IPS DF 6.9 (cell line): ENCODE results near the gene ARRDC2.
A peak's percentile ranks its signal among the peaks of the same experiment; 100 is the strongest.
"Not testable (repeated sequence)": the region's sequence is repeated elsewhere in the genome, so short reads cannot be mapped to it uniquely, and the experiment has no call there.

Experiments used
- DNase-seq: peaks from one replicate; pipeline ENCODE4 v3.0.0-alpha.2; 2013; ENCODE audit warnings: low read depth, low spot score
- H3K27ac ChIP-seq: one replicate; pipeline ENCODE4 v1.5.1; 2013; ENCODE audit warnings: low read length, control low read depth
- H3K27me3 ChIP-seq: 2 replicates; pipeline ENCODE4 v1.6.1; 2013; ENCODE audit warnings: mild to moderate bottlenecking, low read length; ENCODE audit not compliant: control insufficient read depth, insufficient read depth
- H3K36me3 ChIP-seq: 2 replicates; pipeline ENCODE4 v1.6.1; 2013; ENCODE audit warnings: low read length; ENCODE audit not compliant: control insufficient read depth, insufficient read depth
- H3K4me1 ChIP-seq: 2 replicates; pipeline ENCODE4 v1.6.1; 2013; ENCODE audit warnings: low read length; ENCODE audit not compliant: control insufficient read depth, insufficient read depth
- H3K4me3 ChIP-seq: 2 replicates; pipeline ENCODE4 v1.5.1; 2013; ENCODE audit warnings: mild to moderate bottlenecking, low read length
- H3K9me3 ChIP-seq: 2 replicates; pipeline ENCODE4 v1.6.1; 2013; ENCODE audit warnings: low read length, inconsistent platforms; ENCODE audit not compliant: control insufficient read depth, insufficient read depth
- WGBS: extraction: QIAGEN DNeasy Blood & Tissue Kit; methylation state at CpG from one replicate; pipeline ENCODE4 v1.1.7; 2013; ENCODE audit warnings: mixed read lengths, missing lambda C conversion rate; ENCODE audit not compliant: insufficient read length, insufficient coverage; 5-methylcytosine and 5-hydroxymethylcytosine counted together

ARRDC2 gene

DNA sequence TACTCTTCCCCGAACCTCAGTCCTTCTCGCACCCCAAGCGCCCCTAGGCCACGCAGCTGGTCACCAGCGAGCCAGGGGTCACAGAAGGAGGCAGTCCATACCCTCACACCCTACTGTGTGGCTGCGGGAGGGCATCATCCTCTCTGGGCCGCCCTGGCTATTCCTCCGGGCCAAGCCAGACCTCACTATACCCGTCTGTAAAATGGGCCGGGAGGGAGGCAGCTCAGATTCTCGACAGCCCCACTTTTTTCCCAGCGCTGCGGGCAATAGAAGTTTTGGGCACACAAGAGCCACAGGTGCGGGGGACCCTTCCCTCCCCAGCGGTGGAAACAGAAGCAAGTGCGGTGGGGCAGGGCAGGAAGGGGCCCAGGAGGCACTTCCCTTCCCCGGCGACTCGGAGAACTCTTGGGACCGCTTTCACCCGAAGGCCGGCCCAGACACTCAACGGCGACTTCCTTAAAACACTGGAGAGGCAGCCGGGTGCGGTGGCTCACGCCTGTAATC lies 5.6 kb upstream of the ARRDC2 start:
- Histone ChIP-seq H3K36me3 (no peaks in the 10 kb centered on the region), H3K27ac (no peak overlapping the region), H3K9me3 (no peaks in the 10 kb centered on the region), H3K27me3 (peaks cover 1% of the 10 kb centered on the region; the same call in 1 of the 2 replicates), H3K4me3 (no peak overlapping the region), H3K4me1 (peaks cover 2% of the 10 kb centered on the region; the same call in 1 of the 2 replicates)
- no peak for DNase-seq
- WGBS, result no CpG with 5 or more reads among the region's 27 CpGs

DNA sequence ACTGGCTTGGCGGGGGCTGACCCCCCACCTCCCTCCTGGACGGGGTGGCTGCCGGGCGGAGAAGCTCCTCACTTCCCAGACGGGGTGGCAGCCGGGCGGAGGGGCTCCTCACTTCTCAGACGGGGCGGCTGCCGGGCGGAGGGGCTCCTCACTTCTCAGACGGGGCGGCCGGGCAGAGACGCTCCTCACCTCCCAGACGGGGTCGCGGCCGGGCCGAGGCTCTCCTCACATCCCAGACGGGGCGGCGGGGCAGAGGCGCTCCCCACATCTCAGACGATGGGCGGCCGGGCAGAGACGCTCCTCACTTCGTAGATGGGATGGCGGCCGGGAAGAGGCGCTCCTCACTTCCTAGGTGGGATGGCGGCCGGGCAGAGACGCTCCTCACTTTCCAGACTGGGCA lies 2.2 kb upstream of the ARRDC2 start:
- not testable (repeated sequence) for H3K27me3 ChIP-seq, H3K4me1 ChIP-seq
- no CpG with 5 or more reads among the region's 35 CpGs for WGBS

GRCh38 chr19:18007044-18007916 lies 690 bp upstream of the ARRDC2 start:
- WGBS, result no CpG with 5 or more reads among the region's 46 CpGs
- Histone ChIP-seq H3K4me1 (peaks cover 3% of the 10 kb centered on the region), H3K27ac (no peak overlapping the region), H3K4me3 (peak overlapping the region; percentile 25; the same call in 1 of the 2 replicates), H3K9me3 (no peaks in the 10 kb centered on the region), H3K27me3 (no peaks in the 10 kb centered on the region), H3K36me3 (peaks cover 4% of the 10 kb centered on the region; the same call in 1 of the 2 replicates)
- peak; percentile 82 for DNase-seq

More for the DNA sequence above, 2.2 kb upstream of the ARRDC2 start:
- H3K36me3 ChIP-seq, H3K9me3 ChIP-seq, H3K4me3 ChIP-seq, H3K27ac ChIP-seq, DNase-seq: not testable (repeated sequence)

DNA sequence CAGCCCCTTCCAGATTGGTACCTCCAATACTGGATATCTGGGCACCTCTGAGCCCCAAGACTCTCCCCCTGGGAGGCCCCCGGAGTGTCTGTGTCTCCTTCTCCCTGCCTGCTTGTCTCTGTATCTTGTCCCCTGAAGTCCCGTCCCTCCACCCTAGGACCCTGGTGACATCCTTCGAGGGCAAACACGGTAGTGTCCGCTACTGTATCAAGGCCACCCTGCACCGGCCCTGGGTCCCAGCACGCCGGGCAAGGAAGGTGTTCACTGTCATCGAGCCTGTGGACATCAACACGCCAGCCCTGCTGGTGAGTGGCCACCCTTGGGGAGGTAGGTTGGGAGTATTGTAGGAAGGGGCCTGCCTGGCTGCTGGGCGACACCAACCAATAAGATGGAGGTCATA lies 844 bp downstream of the ARRDC2 start:
- Histone ChIP-seq H3K4me3 (no peak overlapping the region), H3K27me3 (no peaks in the 10 kb centered on the region), H3K4me1 (peaks cover 3% of the 10 kb centered on the region), H3K9me3 (no peaks in the 10 kb centered on the region), H3K36me3 (peaks cover 4% of the 10 kb centered on the region; the same call in 1 of the 2 replicates), H3K27ac (no peak overlapping the region)
- no CpG with 5 or more reads among the region's 11 CpGs for WGBS
- no peak for DNase-seq

DNA sequence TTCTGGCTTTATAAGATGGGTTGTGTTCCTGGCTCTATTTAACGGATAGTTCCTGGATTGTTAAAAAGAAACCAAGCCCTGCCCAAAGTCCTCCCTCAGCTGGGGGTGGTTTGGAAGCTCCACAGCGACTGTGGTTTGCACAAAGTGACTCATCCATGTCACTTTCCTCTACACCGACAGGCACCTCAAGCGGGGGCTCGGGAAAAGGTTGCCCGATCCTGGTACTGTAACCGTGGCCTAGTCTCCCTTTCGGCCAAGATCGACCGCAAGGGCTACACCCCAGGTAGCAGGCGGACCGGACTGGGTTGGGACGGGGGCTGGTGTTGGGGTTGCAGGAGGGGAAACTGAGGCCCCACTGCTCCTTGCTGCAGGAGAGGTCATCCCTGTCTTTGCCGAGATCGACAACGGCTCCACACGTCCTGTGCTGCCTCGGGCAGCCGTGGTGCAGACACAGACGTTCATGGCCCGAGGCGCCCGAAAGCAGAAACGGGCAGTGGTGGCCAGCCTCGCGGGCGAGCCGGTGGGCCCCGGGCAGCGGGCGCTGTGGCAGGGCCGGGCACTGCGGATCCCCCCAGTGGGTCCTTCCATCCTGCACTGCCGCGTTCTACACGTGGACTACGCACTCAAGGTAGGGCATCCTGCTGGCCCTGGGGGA lies 1.6 kb downstream of the ARRDC2 start:
- Histone ChIP-seq H3K36me3 (peaks cover 4% of the 10 kb centered on the region; the same call in 1 of the 2 replicates), H3K4me3 (no peak overlapping the region), H3K4me1 (peaks cover 3% of the 10 kb centered on the region), H3K27ac (no peak overlapping the region), H3K9me3 (no peaks in the 10 kb centered on the region), H3K27me3 (no peaks in the 10 kb centered on the region)
- no CpG with 5 or more reads among the region's 37 CpGs for WGBS
- no peak for DNase-seq

DNA sequence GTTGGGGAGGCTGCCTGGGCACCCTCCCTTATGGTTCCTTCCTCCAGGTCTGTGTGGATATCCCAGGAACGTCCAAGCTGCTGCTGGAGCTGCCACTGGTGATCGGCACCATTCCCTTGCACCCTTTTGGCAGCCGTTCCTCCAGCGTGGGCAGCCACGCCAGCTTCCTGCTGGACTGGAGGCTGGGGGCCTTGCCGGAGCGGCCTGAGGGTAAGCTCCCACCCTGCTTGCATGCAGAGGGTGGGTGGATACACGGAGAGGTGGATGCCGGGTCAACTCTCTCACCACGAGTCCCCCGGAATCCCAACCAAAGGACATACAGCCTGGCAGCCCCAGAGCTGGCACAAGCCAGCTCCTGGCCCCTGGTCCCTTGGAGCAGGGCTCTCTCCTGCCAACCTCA lies 2.2 kb downstream of the ARRDC2 start:
- WGBS, result no CpG with 5 or more reads among the region's 11 CpGs
- H3K27ac ChIP-seq, result no peak overlapping the region
- peaks cover 4% of the 10 kb centered on the region; the same call in 1 of the 2 replicates for H3K36me3 ChIP-seq
- H3K9me3 ChIP-seq, result no peaks in the 10 kb centered on the region
- DNase-seq, result no peak
- H3K4me1 ChIP-seq, result peaks cover 3% of the 10 kb centered on the region
- H3K4me3 ChIP-seq, result no peak overlapping the region
- H3K27me3 ChIP-seq, result no peaks in the 10 kb centered on the region

- no peak overlapping the region for H3K27ac ChIP-seq
- peaks cover 4% of the 10 kb centered on the region; the same call in 1 of the 2 replicates for H3K36me3 ChIP-seq
- WGBS, result no CpG with 5 or more reads among the region's 17 CpGs
- no peaks in the 10 kb centered on the region for H3K27me3 ChIP-seq
- no peaks in the 10 kb centered on the region; the same call in 1 of the 2 replicates for H3K4me1 ChIP-seq
- H3K4me3 ChIP-seq, result no peak overlapping the region
- DNase-seq, result no peak
- no peaks in the 10 kb centered on the region for H3K9me3 ChIP-seq
Observed at GRCh38 chr19:18013210-18014111, 5.5 kb downstream of the ARRDC2 start.

DNA sequence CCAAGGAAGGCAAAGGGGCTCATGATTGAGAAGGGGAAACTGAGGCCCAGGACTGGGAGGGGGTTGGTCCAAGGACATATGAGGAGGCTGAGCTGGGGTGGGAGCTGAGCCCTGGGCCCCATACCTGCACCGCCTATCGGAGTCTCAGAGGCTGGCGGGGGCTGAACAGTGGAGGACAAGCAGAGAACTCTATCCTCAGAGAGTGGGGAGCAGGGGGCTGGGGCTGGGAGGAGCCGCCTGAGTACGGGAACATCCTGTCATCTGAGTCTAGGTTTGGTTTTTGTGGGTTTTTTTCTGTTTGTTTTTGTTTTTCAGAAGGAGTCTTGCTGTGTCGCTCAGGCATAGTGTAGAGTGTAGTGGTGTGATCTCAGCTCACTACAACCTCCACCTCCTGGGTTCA lies 6.2 kb downstream of the ARRDC2 start:
- H3K4me1 ChIP-seq, result no peaks in the 10 kb centered on the region; the same call in 1 of the 2 replicates
- 0 out of 2 replicates have a peak, but pooled peaks cover 4% of the 10 kb centered on the region for H3K36me3 ChIP-seq
- H3K9me3 ChIP-seq, result no peaks in the 10 kb centered on the region
- no CpG with 5 or more reads among the region's 6 CpGs for WGBS
- no peak overlapping the region for H3K4me3 ChIP-seq
- no peaks in the 10 kb centered on the region for H3K27me3 ChIP-seq
- no peak overlapping the region for H3K27ac ChIP-seq
- no peak for DNase-seq

- Histone ChIP-seq H3K4me1 (no peaks in the 10 kb centered on the region; the same call in 1 of the 2 replicates), H3K27me3 (no peaks in the 10 kb centered on the region), H3K4me3 (no peak overlapping the region), H3K9me3 (no peaks in the 10 kb centered on the region), H3K36me3 (no peaks in the 10 kb centered on the region), H3K27ac (no peak overlapping the region)
- no CpG with 5 or more reads among the region's 14 CpGs for WGBS
- DNase-seq, result no peak
Observed at GRCh38 chr19:18016209-18016910, 8.4 kb downstream of the ARRDC2 start.
